Measurements from ENCODE around the gene MMAB.
"Not testable (repeated sequence)": the region's sequence is repeated elsewhere in the genome, so short reads cannot be mapped to it uniquely, and the experiment has no call there.

The MMAB gene

GRCh38 chr12:109604132-109604585 is 30.9 kb upstream of the MMAB start:
- DNase-seq (ENCODE audit: low read depth): no peak
- H3K4me3 ChIP-seq (ENCODE audit: low read depth, low read length): no peak overlapping the region
- TF ChIP-seq, protein P1, sequence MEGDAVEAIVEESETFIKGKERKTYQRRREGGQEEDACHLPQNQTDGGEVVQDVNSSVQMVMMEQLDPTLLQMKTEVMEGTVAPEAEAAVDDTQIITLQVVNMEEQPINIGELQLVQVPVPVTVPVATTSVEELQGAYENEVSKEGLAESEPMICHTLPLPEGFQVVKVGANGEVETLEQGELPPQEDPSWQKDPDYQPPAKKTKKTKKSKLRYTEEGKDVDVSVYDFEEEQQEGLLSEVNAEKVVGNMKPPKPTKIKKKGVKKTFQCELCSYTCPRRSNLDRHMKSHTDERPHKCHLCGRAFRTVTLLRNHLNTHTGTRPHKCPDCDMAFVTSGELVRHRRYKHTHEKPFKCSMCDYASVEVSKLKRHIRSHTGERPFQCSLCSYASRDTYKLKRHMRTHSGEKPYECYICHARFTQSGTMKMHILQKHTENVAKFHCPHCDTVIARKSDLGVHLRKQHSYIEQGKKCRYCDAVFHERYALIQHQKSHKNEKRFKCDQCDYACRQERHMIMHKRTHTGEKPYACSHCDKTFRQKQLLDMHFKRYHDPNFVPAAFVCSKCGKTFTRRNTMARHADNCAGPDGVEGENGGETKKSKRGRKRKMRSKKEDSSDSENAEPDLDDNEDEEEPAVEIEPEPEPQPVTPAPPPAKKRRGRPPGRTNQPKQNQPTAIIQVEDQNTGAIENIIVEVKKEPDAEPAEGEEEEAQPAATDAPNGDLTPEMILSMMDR (conservative IDR thresholded peaks at IDR 0.05; ENCODE audit: low read depth, low read length): no peak

DNA sequence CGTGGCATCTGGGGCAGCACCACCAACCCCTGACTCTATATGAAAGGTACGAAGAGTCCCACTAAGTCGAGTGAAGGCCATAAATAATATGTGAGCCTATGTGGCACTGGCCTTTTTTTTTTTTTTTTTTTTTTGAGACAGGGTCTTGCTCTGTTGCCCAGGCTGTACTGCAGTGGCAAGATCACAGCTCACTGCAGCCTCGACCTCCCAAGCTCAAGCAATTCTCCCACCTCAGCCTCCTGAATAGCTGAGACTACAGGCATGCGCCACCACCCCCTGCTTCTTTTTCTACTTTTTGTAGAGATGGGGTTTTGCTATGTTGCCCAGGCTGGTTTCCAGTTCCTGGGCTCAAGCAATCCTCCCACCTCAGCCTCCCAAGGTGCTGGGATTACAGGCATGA is 28.8 kb upstream of the MMAB start:
- not testable (repeated sequence) for DNase-seq (ENCODE audit: low read depth); H3K4me3 ChIP-seq (ENCODE audit: low read depth, low read length)

- DNase-seq (ENCODE audit: low read depth): no peak
- TF ChIP-seq, protein P1 (conservative IDR thresholded peaks at IDR 0.05; ENCODE audit: low read depth, low read length): no peak
- H3K4me3 ChIP-seq (ENCODE audit: low read depth, low read length): no peak overlapping the region
Measured at GRCh38 chr12:109601557-109601956, 28.3 kb upstream of the MMAB start.

GRCh38 chr12:109600995-109601394 is 27.7 kb upstream of the MMAB start:
- TF ChIP-seq, protein P1 (conservative IDR thresholded peaks at IDR 0.05; ENCODE audit: low read depth, low read length): no peak
- DNase-seq (ENCODE audit: low read depth): no peak
- no peak overlapping the region for H3K4me3 ChIP-seq (ENCODE audit: low read depth, low read length)

- DNase-seq (ENCODE audit: low read depth): no peak
- TF ChIP-seq, protein P1 (conservative IDR thresholded peaks at IDR 0.05; ENCODE audit: low read depth, low read length): no peak
Measured at GRCh38 chr12:109600481-109600880, 27.2 kb upstream of the MMAB start.

GRCh38 chr12:109599087-109599486 is 25.8 kb upstream of the MMAB start:
- TF ChIP-seq, protein P1 (conservative IDR thresholded peaks at IDR 0.05; ENCODE audit: low read depth, low read length): no peak
- no peak overlapping the region for H3K4me3 ChIP-seq (ENCODE audit: low read depth, low read length)
- DNase-seq (ENCODE audit: low read depth): no peak

More at GRCh38 chr12:109600481-109600880, 27.2 kb upstream of the MMAB start:
- no peak overlapping the region for H3K4me3 ChIP-seq (ENCODE audit: low read depth, low read length)

GRCh38 chr12:109598428-109598854 is 25.1 kb upstream of the MMAB start:
- TF ChIP-seq, protein P1 (conservative IDR thresholded peaks at IDR 0.05; ENCODE audit: low read depth, low read length): no peak
- DNase-seq (ENCODE audit: low read depth): no peak

More at GRCh38 chr12:109598428-109598854, 25.1 kb upstream of the MMAB start:
- H3K4me3 ChIP-seq (ENCODE audit: low read depth, low read length): no peak overlapping the region

Data from choroid plexus epithelial cell (primary cell).